Fibroblast of pulmonary artery (primary cell): ENCODE data around the gene RAP1GAP.
"Not testable (repeated sequence)": the region's sequence is repeated elsewhere in the genome, so short reads cannot be mapped to it uniquely, and the experiment has no call there.

Experiments
- DNase-seq: peaks from one replicate; pipeline ENCODE4 v3.0.0-alpha.2; 2010; ENCODE audit warnings: low read depth
- H3K4me3 ChIP-seq: replicated peaks from 2 replicates; pipeline ENCODE4 v1.5.1; 2011; ENCODE audit warnings: low read depth, mild to moderate bottlenecking, control low read depth, low read length, moderate library complexity
- TF ChIP-seq, protein P1 (sequence below): IDR thresholded peaks from 2 replicates; pipeline ENCODE4 v1.5.1; 2011; ENCODE audit warnings: mild to moderate bottlenecking, control low read depth, low read length, inconsistent platforms; ENCODE audit errors: missing control alignments

RAP1GAP gene

DNA sequence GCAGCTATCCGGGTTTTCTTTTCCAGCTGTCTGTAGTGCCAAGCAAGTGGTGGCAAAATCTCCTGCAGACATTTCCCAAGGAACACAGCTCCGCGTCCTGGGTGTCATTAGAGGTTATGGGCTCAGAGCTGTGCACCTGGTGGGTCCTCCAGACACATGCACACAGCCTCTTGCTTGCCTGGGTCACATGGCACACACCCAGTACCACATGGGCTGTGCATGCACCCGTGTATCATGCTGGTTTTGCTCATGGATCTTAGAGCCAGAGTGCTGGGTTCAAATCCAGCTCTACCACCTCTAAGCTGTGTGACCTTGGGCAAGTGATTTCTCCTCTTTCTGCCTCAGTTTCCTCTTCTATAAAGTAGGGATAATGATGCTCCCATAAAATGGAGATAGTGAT is 98.3 kb downstream of the RAP1GAP start:
- H3K4me3 ChIP-seq: no peak overlapping the region
- no peak for DNase-seq
- TF ChIP-seq, protein P1, sequence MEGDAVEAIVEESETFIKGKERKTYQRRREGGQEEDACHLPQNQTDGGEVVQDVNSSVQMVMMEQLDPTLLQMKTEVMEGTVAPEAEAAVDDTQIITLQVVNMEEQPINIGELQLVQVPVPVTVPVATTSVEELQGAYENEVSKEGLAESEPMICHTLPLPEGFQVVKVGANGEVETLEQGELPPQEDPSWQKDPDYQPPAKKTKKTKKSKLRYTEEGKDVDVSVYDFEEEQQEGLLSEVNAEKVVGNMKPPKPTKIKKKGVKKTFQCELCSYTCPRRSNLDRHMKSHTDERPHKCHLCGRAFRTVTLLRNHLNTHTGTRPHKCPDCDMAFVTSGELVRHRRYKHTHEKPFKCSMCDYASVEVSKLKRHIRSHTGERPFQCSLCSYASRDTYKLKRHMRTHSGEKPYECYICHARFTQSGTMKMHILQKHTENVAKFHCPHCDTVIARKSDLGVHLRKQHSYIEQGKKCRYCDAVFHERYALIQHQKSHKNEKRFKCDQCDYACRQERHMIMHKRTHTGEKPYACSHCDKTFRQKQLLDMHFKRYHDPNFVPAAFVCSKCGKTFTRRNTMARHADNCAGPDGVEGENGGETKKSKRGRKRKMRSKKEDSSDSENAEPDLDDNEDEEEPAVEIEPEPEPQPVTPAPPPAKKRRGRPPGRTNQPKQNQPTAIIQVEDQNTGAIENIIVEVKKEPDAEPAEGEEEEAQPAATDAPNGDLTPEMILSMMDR: no peak

DNA sequence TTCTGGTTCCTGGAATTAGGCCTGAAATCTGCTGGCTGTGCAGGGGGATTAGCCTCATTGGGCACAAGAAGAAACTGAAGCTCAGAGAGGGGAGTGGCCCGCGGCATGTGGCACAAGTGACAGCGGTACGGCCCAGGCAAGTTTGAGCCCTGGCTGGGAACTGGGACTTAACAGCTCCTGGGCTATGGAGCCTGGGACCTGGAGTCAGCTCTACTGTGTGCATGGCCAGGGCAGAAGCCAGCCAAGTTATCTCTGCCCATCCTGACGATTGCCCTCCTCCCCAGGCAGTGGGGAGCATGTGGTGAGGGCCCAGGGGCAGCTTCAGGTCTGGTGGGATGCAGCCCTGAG is 98.7 kb downstream of the RAP1GAP start:
- TF ChIP-seq, protein P1: no peak
- no peak for DNase-seq
- H3K4me3 ChIP-seq: no peak overlapping the region

DNA sequence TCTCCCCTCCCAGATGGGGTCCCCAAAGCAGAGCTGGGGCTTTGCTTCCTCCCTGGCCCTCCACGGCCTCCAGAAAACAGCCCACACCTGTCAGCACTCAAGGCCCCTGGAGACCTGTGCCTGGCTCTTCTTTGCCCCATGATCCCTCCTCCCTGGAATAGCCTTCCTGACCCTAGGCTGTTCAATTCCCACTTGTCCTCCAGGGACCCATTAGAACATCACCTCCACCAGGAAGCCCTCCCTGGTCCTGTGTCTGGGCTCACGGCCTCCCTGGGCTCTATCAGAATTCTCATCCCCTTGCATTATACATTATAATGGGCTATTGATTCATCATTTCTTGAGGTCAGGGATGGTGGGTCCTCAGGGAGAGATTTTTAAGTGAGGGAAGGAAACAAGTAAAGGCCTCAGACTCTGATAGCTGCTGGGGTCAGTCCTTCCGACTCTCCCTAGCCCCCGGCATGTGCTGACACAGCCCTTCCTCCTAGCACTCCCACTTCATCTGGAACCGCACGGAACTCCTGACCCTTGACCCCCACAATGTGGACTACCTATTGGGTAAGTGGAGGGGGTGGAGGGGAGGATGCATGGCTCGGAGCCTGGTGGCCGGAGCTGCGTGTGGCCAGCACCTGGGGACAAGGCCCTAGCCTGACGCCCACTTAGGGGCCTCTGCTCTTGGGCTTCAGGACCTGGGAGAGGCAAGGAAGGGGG is 99.2 kb downstream of the RAP1GAP start:
- no peak for DNase-seq
- TF ChIP-seq, protein P1: no peak
- no peak overlapping the region for H3K4me3 ChIP-seq

DNA sequence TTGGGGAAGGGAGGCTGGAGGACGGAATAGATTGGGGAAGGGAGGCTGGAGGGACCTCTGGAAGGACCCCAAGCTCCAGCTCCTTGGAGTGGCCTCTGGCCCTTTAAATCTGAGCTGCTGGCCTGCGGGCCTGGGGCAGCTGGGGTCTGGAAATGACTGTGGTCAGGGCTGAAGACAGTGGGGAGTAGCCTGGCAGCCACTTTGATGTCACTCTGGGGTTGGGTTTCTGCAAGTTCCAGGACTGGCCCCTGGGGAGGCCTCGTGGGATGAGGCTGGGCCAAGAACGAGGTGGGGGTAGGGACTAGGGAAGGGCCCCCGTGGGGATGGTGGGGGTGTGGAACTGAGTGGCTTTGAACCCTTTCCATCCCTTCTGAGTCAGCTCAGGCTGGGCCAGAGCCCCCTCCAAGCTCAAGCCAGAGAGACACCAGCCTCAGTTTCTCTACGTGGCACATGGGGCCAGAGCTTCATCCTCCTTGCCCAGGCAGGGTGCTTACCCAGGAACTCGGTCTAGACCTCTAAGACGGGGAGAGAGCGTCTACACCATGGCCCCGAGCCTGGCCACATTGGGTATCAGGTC is 100.3 kb downstream of the RAP1GAP start:
- H3K4me3 ChIP-seq: no peak overlapping the region
- DNase-seq: no peak

DNA sequence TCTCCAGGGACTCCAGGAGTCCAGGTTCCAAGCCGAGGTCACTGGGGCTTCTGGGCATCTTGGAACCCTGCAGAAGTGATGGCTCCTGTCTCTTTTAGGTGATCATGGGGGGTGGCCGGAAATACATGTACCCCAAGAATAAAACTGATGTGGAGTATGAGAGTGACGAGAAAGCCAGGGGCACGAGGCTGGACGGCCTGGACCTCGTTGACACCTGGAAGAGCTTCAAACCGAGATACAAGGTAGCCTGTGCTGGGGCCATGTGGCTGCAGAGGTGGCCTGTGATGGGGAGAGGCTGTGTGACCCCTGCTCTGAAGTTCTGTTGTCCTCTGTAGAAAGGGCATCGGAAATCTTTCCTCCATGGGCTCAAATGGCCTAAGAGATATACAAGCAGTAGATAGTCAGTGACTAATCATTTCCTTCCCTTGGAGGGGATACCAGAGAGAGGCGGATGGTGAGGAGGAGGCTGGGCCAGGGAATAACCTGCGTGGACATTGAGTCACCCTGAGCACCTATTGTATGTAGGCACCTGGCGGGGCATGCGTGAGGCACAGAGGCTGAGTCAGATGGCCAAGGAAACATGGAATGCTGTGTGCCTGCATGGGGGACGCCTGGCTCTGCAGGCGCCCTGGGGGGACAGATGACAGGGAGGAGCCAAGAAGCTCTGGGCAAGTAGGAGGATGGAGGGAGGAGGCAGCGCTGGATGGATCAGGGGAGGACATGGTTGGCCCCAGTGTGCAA is 101.0 kb downstream of the RAP1GAP start:
- H3K4me3 ChIP-seq: no peak overlapping the region
- TF ChIP-seq, protein P1: no peak
- DNase-seq: no peak

More for the DNA sequence above, 100.3 kb downstream of the RAP1GAP start:
- TF ChIP-seq, protein P1: no peak

DNA sequence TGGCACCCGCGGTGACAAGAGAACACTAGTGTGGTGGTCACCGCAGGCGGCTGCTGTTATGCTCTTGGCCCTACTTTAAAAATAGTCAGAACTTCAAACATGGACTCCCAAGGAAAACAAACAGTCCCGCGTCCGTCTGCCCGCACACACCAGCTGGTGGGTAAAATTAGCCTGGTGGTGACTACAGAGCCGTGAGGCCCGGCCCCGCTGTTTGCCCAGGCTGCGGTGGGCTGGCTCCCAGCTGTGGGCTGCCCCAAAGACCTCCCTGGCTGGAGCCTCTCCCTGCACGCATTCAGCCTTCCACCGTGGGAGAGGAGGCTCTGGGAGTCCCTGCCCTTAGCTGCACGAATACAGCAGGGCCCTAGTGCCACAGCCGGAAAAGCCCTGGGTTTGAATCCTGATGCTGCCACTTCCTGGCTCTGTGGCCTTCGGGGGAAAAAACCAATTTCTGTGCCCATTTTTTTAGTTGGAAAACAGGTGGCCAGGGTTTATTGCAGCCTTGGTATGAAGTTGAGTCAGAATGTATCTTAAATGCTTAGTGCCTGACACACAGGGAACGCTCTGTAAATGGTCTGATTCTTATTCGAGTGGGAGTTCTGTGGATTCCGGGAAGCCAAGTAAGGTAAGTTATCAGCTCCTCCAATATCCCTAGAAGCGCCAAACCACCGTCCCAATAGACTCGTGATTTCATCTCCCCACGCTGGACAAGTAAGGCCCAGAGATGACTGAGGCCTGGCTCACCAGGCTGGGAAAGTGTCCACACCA is 101.7 kb downstream of the RAP1GAP start:
- peak; percentile 39 for DNase-seq
- TF ChIP-seq, protein P1: no peak
- H3K4me3 ChIP-seq: no peak overlapping the region

DNA sequence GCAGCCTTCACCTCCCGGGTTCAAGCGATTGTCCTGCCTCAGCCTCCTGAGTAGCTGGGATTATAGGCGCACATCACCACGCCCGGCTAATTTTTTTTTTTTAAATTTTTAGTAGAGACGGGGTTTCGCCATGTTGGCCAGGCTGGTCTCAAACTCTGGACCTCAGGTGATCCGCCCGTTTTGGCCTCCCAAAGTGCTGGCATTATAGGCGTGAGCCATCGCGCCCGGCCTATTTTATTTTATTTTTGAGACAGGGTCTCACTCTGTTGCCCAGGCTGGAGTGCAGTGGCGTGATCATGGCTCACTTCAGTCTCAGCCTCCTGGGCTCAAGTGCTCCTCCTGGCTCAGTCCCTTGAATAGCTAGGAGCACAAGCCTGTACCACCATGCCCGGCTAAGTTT is 102.8 kb downstream of the RAP1GAP start:
- DNase-seq, H3K4me3 ChIP-seq: not testable (repeated sequence)
